Measurements from ENCODE around the gene ARL4C.

Gene ARL4C

DNA sequence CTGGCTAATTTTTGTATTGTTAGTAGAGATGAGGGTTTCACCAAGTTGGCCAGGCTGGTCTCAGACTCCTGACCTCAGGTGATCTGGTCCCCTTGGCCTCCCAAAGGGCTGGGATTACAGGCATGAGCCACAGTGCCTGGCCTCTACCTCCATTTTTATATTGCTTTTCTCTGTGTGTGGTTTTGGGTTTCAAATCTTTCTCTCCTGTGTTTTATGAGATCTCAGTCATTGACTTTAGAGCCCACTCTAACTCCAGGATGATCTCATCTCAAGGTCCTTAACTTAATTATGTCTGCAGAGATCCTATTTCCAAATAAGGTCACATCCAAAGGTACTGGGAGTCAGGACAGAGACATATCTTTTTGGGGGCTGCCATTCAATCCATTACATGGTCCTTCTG lies 24.7 kb downstream of the ARL4C start:
- TF ChIP-seq, protein P1, sequence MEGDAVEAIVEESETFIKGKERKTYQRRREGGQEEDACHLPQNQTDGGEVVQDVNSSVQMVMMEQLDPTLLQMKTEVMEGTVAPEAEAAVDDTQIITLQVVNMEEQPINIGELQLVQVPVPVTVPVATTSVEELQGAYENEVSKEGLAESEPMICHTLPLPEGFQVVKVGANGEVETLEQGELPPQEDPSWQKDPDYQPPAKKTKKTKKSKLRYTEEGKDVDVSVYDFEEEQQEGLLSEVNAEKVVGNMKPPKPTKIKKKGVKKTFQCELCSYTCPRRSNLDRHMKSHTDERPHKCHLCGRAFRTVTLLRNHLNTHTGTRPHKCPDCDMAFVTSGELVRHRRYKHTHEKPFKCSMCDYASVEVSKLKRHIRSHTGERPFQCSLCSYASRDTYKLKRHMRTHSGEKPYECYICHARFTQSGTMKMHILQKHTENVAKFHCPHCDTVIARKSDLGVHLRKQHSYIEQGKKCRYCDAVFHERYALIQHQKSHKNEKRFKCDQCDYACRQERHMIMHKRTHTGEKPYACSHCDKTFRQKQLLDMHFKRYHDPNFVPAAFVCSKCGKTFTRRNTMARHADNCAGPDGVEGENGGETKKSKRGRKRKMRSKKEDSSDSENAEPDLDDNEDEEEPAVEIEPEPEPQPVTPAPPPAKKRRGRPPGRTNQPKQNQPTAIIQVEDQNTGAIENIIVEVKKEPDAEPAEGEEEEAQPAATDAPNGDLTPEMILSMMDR (IDR thresholded peaks at IDR 0.05; ENCODE audit: borderline replicate concordance, insufficient read depth, low read depth, low read length) = no peak
- H3K4me3 ChIP-seq (ENCODE audit: low read depth, low read length) = no peak overlapping the region

DNA sequence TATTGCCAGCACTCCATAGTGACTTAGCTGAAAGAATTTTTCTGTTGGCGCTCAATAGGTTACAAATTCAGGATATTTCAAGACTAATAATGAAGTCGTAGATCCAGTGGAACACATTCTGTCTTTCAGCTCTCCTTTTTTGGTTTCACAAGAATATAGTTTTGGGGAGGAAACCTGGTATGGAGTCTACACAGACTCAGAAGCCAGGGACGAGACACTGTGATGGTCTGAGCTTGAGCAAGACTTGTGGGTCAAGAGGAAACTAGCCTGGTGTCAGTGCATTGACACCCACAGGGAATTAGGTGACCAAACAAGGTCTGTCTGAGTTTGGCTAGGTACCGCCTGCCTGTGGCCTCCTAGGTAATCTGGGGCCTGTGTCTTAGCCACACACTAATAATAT lies 26.9 kb downstream of the ARL4C start:
- no peak overlapping the region for H3K4me3 ChIP-seq (ENCODE audit: low read depth, low read length)
- TF ChIP-seq, protein P1 (IDR thresholded peaks at IDR 0.05; ENCODE audit: borderline replicate concordance, insufficient read depth, low read depth, low read length) = no peak

DNA sequence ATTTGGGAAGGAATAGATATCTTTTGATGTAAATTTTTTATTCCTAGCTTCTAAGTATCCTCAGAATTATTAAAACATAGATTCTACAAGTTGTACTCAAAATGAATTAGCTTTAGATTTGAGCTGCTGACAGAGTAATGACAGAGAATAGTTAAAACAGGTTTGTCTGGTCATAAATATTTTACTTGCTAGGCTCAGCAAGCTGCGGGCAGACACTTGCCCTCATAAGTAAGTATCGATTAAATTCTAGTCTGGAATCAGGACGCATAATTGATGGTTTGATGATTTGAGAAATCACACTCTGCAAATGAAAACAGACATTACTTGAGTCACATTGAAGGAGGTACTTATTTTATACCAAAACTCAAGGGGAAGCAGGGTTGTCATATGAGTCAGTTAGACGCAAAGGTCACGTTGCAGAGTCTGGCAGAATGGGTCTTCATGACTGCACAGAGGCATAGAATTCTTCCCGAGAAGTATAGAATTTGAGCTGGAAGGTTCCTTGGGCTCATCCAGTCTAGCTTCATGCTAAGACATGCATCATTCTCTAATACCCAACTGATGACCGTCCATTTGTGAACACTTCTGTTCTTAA lies 27.5 kb downstream of the ARL4C start:
- H3K4me3 ChIP-seq (ENCODE audit: low read depth, low read length) = no peak overlapping the region
- TF ChIP-seq, protein P1 (IDR thresholded peaks at IDR 0.05; ENCODE audit: borderline replicate concordance, insufficient read depth, low read depth, low read length) = no peak

DNA sequence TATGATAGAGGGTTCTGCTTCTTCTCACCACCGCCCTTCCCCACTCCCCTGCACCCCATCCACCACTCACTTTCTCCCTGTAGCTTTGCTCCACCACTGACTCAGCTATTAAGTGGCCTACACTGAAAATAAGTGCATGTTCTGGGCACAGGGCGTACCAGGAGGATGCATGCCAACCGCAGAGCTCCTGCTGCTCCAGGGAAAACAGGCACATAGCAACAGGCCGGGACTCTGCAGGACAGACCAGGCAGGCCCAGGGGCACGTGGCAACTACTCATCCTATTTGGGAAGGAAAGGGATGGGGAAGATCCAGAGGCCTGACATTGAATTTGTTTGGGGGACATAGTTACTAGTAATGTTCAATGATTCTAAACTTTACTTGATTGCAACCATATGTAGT lies 28.4 kb downstream of the ARL4C start:
- TF ChIP-seq, protein P1 (IDR thresholded peaks at IDR 0.05; ENCODE audit: borderline replicate concordance, insufficient read depth, low read depth, low read length) = no peak
- H3K4me3 ChIP-seq (ENCODE audit: low read depth, low read length) = no peak overlapping the region

DNA sequence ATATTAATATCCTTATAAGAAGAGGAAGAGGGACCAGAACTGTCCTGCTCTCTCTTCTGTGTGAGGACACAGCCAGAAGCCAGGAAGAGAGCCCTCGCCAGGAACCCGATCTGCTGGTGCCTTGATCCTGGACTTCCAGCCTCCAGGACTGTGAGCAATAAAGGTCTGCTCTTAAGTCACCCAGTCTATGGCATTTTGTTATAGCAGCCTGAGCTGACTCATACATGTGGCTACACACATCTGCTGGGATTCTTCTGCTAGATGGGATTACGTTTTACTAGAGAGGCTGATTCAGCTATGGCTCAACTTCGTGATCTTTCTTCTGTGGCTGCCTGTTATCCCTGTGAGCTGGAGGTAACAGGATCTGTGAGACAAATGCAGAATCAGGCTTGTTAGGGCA lies 29.6 kb downstream of the ARL4C start:
- no peak overlapping the region for H3K4me3 ChIP-seq (ENCODE audit: low read depth, low read length)
- TF ChIP-seq, protein P1 (IDR thresholded peaks at IDR 0.05; ENCODE audit: borderline replicate concordance, insufficient read depth, low read depth, low read length) = no peak

DNA sequence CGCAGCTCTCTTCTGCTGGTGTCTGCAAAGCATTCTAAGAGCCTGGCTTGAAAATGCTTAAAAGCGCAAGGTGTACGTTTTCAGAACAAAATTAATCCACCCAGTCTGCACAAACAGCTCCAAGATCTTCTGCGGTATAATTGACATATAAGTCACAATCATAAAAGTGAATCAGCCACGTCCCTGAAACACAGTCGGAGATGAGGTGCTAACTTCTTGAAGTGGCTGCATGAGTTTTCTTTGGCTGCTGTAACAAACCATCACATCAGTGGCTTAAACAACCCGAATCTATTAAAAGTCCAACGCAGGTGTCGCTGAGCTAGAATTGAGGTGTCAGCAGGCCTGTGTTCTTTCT lies 32.6 kb downstream of the ARL4C start:
- TF ChIP-seq, protein P1 (IDR thresholded peaks at IDR 0.05; ENCODE audit: borderline replicate concordance, insufficient read depth, low read depth, low read length) = no peak
- H3K4me3 ChIP-seq (ENCODE audit: low read depth, low read length) = no peak overlapping the region

DNA sequence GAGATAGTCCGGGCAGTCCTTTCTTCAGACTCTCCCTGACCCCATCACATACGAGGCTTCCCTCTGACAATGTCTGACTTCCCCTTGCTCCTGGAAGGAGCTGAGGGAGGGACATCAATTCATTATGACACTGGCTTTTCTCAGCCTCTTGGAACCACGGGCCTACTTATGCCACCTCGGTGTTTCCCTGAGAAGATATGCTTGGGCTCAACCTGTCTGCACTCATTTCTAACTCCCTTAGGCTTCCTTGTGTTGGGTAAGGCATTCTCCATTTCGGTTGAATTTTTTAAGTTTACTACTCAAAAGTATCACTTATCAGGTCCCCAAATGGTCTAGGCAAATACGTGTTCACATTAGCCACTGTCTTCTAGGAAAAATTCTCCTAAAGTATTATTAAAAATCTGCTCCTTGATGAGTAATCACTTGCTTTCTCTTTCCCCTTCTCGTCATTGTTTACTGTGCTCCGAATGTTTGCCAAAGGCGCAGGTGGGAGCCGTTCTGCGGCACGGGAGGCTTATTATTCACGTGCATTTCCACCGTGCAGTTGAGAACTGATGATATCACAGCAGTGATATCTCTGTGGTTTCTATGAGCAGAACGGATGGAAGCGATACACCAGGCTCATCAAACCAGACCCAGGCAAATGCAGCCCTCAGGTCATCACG lies 33.1 kb downstream of the ARL4C start:
- TF ChIP-seq, protein P1 (IDR thresholded peaks at IDR 0.05; ENCODE audit: borderline replicate concordance, insufficient read depth, low read depth, low read length) = no peak
- H3K4me3 ChIP-seq (ENCODE audit: low read depth, low read length) = no peak overlapping the region

All from GM12875 (cell line).